TTC549 (cell line): ENCODE data around the gene CYP46A1.

Experiments used
- FAIRE-seq: peaks from 2 replicates; lab custom pipeline; 2012; peaks lifted over from hg19 to GRCh38; lab: Jason Lieb, UNC

CYP46A1 gene

DNA sequence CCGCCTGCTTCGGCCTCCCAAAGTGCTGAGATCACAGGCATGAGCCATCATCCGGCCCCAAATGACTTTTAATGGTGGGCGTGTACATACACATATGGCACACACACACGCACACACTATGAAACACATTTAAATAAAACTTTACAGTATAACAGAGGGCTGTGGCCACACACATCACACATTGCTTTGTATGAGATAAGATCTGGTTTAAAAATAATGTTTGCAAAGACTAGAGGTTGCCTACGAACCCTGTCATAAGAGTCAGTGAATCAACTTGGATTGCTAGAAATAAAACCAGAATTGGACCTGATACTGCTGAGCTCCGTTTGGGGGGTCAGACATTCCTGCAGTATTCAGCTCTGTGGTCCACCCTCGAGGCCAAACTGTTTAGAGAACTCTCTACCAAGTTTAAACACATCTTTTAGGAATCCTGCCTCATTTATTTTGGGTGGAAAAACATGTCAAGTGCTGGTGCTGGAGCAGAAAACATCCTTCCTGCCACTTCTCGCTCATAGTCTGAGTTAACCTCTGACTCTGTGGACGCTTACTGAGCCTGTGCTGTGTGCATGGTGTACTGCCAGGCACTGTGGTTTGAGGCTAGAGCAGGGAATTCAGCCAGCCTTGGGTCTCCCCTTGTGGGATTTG lies 61.3 kb downstream of the CYP46A1 start:
- no peak for FAIRE-seq

DNA sequence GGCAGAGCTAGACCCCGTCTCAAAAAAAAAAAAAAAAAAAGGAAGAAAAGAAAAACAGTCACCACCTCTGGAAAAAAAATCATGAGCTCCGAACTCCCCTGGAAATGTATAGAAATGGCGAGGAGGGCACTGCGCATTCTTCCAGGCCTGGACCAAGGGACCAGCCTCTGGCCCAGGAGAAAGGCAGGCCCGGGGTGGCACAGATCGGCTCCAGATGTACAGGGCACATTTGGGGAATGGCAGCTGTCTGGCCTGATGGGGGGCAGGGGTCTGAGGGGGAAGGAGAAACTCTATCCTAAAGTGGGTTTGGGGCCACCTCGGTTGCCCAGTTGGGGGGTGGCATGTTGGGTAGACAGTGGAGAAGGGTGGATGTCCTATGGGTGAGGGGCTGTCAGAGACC lies 63.1 kb downstream of the CYP46A1 start:
- FAIRE-seq: no peak

DNA sequence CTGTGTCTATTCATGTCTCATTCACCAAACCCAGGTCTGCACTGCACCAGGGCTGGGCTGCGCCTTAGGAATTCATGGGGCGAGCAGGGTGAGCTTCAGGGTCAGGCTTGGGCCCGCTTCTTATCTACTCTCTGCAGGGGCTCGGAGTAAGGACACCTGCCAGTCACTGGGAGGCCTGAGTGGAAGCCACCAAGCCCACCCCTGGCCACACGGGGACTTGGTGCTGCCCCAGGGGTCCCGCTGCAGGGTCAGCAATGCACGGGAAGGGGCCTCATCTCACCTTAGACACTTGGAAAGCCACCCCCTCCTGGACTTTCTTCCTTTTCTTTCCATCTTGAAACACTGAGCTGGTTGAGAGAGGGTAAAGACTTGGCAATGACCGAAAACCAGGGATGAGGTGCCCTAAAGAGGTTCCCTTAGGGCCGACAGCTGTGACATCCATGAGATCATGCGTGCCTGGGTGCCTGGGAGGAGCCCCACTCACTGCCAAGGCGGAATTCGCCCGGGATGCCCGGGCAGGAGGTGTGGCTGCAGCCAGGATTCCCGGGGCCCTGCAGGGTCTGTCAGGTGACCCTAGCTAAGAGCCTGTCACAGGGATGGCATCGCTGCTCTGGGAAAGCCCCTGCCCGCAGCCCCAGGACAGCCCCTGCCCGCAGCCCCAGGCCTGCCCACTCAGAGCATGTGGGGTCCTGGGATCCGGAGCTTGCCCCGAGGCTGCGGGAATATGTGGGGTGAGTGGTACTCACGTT lies 63.7 kb downstream of the CYP46A1 start:
- FAIRE-seq: no peak

GRCh38 chr14:99748529-99748928 lies 64.4 kb downstream of the CYP46A1 start:
- FAIRE-seq: no peak

- no peak for FAIRE-seq
Measured at GRCh38 chr14:99749142-99749541, 65.0 kb downstream of the CYP46A1 start.

- FAIRE-seq: no peak
Measured at GRCh38 chr14:99749763-99750715, 65.9 kb downstream of the CYP46A1 start.

GRCh38 chr14:99750746-99751450 lies 66.8 kb downstream of the CYP46A1 start:
- no peak for FAIRE-seq

GRCh38 chr14:99751539-99752485 lies 67.7 kb downstream of the CYP46A1 start:
- no peak for FAIRE-seq

- FAIRE-seq: no peak
Measured at GRCh38 chr14:99752486-99753121, 68.5 kb downstream of the CYP46A1 start.

- FAIRE-seq: no peak
Measured at GRCh38 chr14:99753225-99754140, 69.4 kb downstream of the CYP46A1 start.

GRCh38 chr14:99754141-99755067 lies 70.3 kb downstream of the CYP46A1 start:
- FAIRE-seq: no peak

- FAIRE-seq: no peak
Measured at GRCh38 chr14:99755068-99755405, 70.9 kb downstream of the CYP46A1 start.

- no peak for FAIRE-seq
Measured at GRCh38 chr14:99755629-99756603, 71.8 kb downstream of the CYP46A1 start.

DNA sequence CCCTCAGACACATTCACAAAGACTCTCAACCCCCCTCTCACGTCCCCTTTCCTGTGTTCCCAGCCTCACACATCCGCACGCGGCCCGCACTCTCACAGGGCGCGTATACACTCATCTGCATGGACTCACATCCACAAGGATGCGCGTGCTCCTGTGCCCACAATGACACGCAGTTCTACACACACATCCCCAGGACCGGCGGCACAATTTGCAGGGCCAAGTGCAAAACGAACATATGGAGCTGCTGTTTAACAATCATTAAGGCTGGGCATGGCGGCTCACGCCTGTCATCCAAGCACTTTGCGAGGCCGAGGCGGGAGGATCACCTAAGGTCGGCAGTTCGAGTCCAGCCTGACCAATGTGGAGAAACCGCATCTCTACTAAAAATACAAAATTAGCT lies 72.7 kb downstream of the CYP46A1 start:
- no peak for FAIRE-seq

DNA sequence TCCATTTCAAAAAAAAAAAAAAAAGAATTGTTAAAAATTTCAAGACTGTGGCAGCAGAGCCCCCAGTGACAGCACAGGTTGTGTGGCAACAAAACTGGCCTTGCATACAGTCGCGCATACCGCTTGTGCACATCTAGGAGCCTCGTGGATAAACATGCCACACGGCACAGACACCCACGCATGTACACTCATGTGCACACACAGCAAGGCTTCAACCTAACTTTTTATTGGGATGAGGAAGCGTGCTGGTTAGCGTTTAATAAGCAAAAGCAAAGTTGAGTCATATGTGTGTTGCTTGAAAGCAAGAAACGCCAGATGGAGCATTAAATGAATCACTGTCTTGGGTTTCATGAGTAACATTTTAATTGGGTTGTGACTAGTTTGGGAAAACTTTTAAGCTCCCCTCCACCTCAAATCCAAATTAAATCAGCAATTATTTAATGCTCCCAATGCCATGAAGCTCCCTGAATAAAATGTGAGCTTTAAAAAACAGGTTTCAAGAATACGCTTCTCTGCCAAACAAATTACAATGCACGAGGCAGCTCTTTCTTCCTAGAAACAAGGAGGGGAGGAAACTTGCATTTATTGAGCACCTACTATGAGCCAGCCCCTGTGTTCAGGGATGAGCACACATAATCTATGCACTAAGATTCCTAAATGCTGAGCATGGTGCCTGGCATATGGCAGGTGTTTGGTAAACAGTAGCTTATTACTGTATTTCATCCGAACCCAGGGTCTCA lies 73.4 kb downstream of the CYP46A1 start:
- FAIRE-seq: no peak

DNA sequence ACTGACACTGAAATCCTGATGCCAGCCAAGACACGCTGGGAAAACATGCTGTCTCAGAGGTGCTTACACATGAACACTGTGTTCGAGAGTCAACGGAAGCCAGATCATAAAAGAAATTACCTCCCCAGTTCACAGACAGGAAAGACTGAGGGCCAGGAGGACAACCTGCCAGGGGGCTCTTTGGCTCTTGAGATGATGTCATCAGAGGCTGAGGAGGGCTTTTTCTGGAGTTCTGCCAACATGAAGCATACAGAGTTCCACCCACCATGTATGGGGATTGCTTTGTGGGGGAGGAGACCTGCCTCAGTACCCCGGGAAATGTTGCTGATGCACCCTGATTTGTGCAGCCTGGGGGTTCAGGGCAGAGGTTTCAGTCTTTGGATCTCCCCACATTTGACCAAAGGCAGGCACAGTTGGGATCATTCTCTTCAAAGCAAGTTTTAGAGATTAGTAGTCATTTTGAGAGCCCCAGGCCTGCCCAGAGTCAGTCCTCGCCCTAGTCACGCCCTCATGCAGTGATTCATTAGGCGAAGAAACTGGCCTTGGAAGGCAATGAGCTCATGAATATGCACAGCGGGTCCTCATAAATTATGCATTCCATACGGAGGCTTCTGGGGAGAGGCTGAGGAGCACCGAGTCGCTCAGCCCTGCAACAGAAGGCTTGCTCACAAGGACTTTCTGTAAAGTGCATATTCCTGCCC lies 74.2 kb downstream of the CYP46A1 start:
- no peak for FAIRE-seq
